H1 (cell line): ENCODE data around the gene SMARCC1. TPM values are rescaled to one million over a fixed set of nuclear protein-coding genes. Genes with fewer than 3 reads are reported as not detected.

Experiments
- CTCF ChIA-PET: fragments of 300-600 bp; sonication (Branson Sonifier 250); formaldehyde crosslinking; loops from one replicate; lab custom pipeline; 2021; ENCODE audit not compliant: partially characterized antibody; lab: Charles Lee
- POLR2A ChIA-PET: fragments of 300-600 bp; sonication (Branson Sonifier 250); formaldehyde crosslinking; loops from one replicate; lab custom pipeline; 2021; ENCODE audit warnings: inconsistent platforms; ENCODE audit not compliant: partially characterized antibody; lab: Charles Lee
- DNase-seq, 2 experiments: peaks; one replicate each; pipeline versions ENCODE4 v3.0.0 to v3.0.0-alpha.2; 2010 to 2022; ENCODE audit warnings: low spot score in 2 of 2, low read depth in 1 of 2, mixed read lengths in 1 of 2
- FAIRE-seq: peaks from 2 replicates; lab custom pipeline; 2011; peaks lifted over from hg19 to GRCh38; lab: Jason Lieb, UNC
- H2AFZ ChIP-seq: 2 replicates; pipeline ENCODE4 v1.8.1; 2012; ENCODE audit warnings: low read length, inconsistent platforms
- H2AK5ac ChIP-seq: 2 replicates; pipeline ENCODE4 v1.6.1; 2013; ENCODE audit warnings: low read depth, low read length
- H2BK120ac ChIP-seq: replicated peaks from 2 replicates; pipeline ENCODE3; 2013; ENCODE audit warnings: low read depth, low read length, inconsistent platforms
- H2BK12ac ChIP-seq: 2 replicates; pipeline ENCODE4 v1.6.1; 2013; ENCODE audit warnings: low read depth, low read length
- H2BK15ac ChIP-seq: 2 replicates; pipeline ENCODE4 v1.6.1; 2013; ENCODE audit warnings: low read length
- H2BK20ac ChIP-seq: 2 replicates; pipeline ENCODE4 v1.6.1; 2013; ENCODE audit warnings: low read length
- H2BK5ac ChIP-seq: 2 replicates; pipeline ENCODE4 v1.6.1; 2013; ENCODE audit warnings: low read depth, low read length
- H3K14ac ChIP-seq: 2 replicates; pipeline ENCODE4 v1.6.1; 2013; ENCODE audit warnings: inconsistent platforms; ENCODE audit not compliant: insufficient read length
- H3K18ac ChIP-seq: 2 replicates; pipeline ENCODE4 v1.6.1; 2013; ENCODE audit warnings: low read length; ENCODE audit errors: extremely low read depth
- H3K23ac ChIP-seq: 2 replicates; pipeline ENCODE4 v1.6.1; 2013; ENCODE audit warnings: inconsistent platforms; ENCODE audit not compliant: insufficient read length
- H3K23me2 ChIP-seq: 2 replicates; pipeline ENCODE4 v1.6.1; 2013; ENCODE audit warnings: low read depth, low read length
- H3K27ac ChIP-seq: 2 replicates; pipeline ENCODE4 v1.6.1; 2011; ENCODE audit warnings: low read depth, low read length, inconsistent platforms
- H3K27me3 ChIP-seq, 4 experiments: replicated peaks in 1 of 4; 1 replicate in 1 of 4; 2 replicates in 3 of 4; pipeline versions ENCODE4 v1.6.1 to v1.8.1; 2011 to 2013; ENCODE audit warnings: low read length in 3 of 4, mild to moderate bottlenecking in 3 of 4, inconsistent platforms in 2 of 4, mixed read lengths in 2 of 4, moderate library complexity in 1 of 4; ENCODE audit not compliant: control insufficient read depth in 3 of 4, insufficient read depth in 3 of 4; ENCODE audit errors: extremely low read depth in 1 of 4
- H3K36me3 ChIP-seq, 4 experiments: 2 replicates each; pipeline versions ENCODE4 v1.6.1 to v1.8.1; 2011 to 2013; ENCODE audit warnings: mild to moderate bottlenecking in 4 of 4, low read length in 3 of 4, moderate library complexity in 2 of 4, control low read depth in 1 of 4, inconsistent platforms in 1 of 4; ENCODE audit not compliant: insufficient read depth in 4 of 4, control insufficient read depth in 2 of 4
- H3K4ac ChIP-seq: replicated peaks from 2 replicates; pipeline ENCODE3; 2013; ENCODE audit warnings: low read length, low read depth, mixed read lengths, inconsistent platforms; ENCODE audit not compliant: insufficient read length
- H3K4me1 ChIP-seq, 4 experiments: replicated peaks in 1 of 4; 1 replicate in 1 of 4; 2 replicates in 3 of 4; pipeline versions ENCODE4 v1.6.1 to v1.8.1; 2011 to 2013; ENCODE audit warnings: low read length in 3 of 4, inconsistent platforms in 2 of 4, mixed read lengths in 1 of 4; ENCODE audit not compliant: insufficient read depth in 4 of 4, control insufficient read depth in 3 of 4
- H3K4me2 ChIP-seq, 2 experiments: 2 replicates each; pipeline versions ENCODE4 v1.6.1 to v1.8.1; 2011 to 2013; ENCODE audit warnings: low read depth in 2 of 2, low read length in 2 of 2, control low read depth in 1 of 2, inconsistent platforms in 1 of 2, mild to moderate bottlenecking in 1 of 2; ENCODE audit not compliant: insufficient read depth in 1 of 2
- H3K4me3 ChIP-seq, 4 experiments: fragments of 200-600, 300-600 bp in 1 of 4; sonication (generic), shearing (Covaris generic), sonication (Bioruptor Twin) in 1 of 4; 2 replicates each; pipeline versions ENCODE4 v1.5.1 to v1.8.1; 2011 to 2016; ENCODE audit warnings: low read length in 4 of 4, low read depth in 3 of 4, control low read depth in 2 of 4, inconsistent platforms in 2 of 4, mild to moderate bottlenecking in 2 of 4, mixed read lengths in 1 of 4, moderate library complexity in 1 of 4; ENCODE audit not compliant: insufficient read depth in 2 of 4; ENCODE audit errors: extremely low read depth in 1 of 4
- H3K56ac ChIP-seq: replicated peaks from 2 replicates; pipeline ENCODE3; 2013; ENCODE audit warnings: low read depth, mild to moderate bottlenecking, mixed read lengths, low read length, inconsistent platforms; ENCODE audit not compliant: insufficient read length
- H3K79me1 ChIP-seq: 2 replicates; pipeline ENCODE4 v1.6.1; 2013; ENCODE audit warnings: low read depth, low read length, control low read depth
- H3K79me2 ChIP-seq, 2 experiments: 2 replicates each; pipeline versions ENCODE4 v1.6.1 to v1.8.1; 2012 to 2013; ENCODE audit warnings: low read length in 2 of 2, mild to moderate bottlenecking in 2 of 2, inconsistent platforms in 1 of 2; ENCODE audit not compliant: insufficient read depth in 2 of 2, control insufficient read depth in 1 of 2
- H3K9ac ChIP-seq, 4 experiments: replicated peaks in 1 of 4; 1 replicate in 1 of 4; 2 replicates in 3 of 4; pipeline versions ENCODE4 v1.6.1 to v1.8.1; 2011 to 2013; ENCODE audit warnings: low read depth in 3 of 4, low read length in 3 of 4, control low read depth in 2 of 4, mild to moderate bottlenecking in 2 of 4, moderate library complexity in 2 of 4, inconsistent platforms in 1 of 4; ENCODE audit errors: extremely low read depth in 1 of 4
- H3K9me3 ChIP-seq, 2 experiments: 2 replicates each; pipeline versions ENCODE4 v1.6.1 to v1.8.1; 2012 to 2013; ENCODE audit warnings: mild to moderate bottlenecking in 2 of 2, moderate library complexity in 2 of 2, control low read depth in 1 of 2, inconsistent platforms in 1 of 2, low read depth in 1 of 2, low read length in 1 of 2, mixed read lengths in 1 of 2; ENCODE audit not compliant: insufficient read depth in 2 of 2
- H4K20me1 ChIP-seq, 2 experiments: replicated peaks in 1 of 2; 2 replicates each; pipeline versions ENCODE3 to v1.8.1; 2011 to 2013; ENCODE audit warnings: inconsistent platforms in 2 of 2, low read length in 2 of 2, mild to moderate bottlenecking in 1 of 2; ENCODE audit not compliant: insufficient read depth in 2 of 2, control insufficient read depth in 1 of 2
- H4K5ac ChIP-seq: 2 replicates; pipeline ENCODE4 v1.6.1; 2013; ENCODE audit warnings: low read length, low read depth, mixed read lengths, inconsistent platforms; ENCODE audit not compliant: insufficient read length
- H4K8ac ChIP-seq: 2 replicates; pipeline ENCODE4 v1.8.0; 2013; ENCODE audit warnings: mild to moderate bottlenecking, moderate library complexity, low read length, inconsistent platforms; ENCODE audit not compliant: insufficient read depth; ENCODE audit errors: extremely low read depth
- H4K91ac ChIP-seq: replicated peaks from 2 replicates; pipeline ENCODE3; 2013; ENCODE audit warnings: low read length, mixed read lengths, inconsistent platforms; ENCODE audit not compliant: insufficient read length
- ASH2L ChIP-seq: fragments of 200-600, 300-600 bp; sonication (generic); IDR thresholded peaks from one replicate; pipeline ENCODE4 v1.7.1; 2017; ENCODE audit warnings: low read length
- BACH1 ChIP-seq: IDR thresholded peaks from 2 replicates; pipeline ENCODE4 v1.6.1; 2012; ENCODE audit warnings: low read length, improper control_type of control experiment
- CBX8 ChIP-seq: fragments of 300-800, 300-1000 bp; sonication (generic); IDR thresholded peaks from 2 replicates; pipeline ENCODE4 v1.7.1; 2016; ENCODE audit warnings: low read depth, low read length, borderline replicate concordance
- KDM1A ChIP-seq: fragments of 200-600, 300-600 bp; sonication (generic); IDR thresholded peaks from 2 replicates; pipeline ENCODE4 v1.7.1; 2016; ENCODE audit warnings: mild to moderate bottlenecking, low read length, borderline replicate concordance
- SAP30 ChIP-seq: fragments of 300-600 bp; sonication (generic); IDR thresholded peaks from 2 replicates; pipeline ENCODE4 v1.7.1; 2012; ENCODE audit warnings: low read length, moderate library complexity, mild to moderate bottlenecking, inconsistent platforms; ENCODE audit not compliant: insufficient read depth, insufficient replicate concordance
- SIRT6 ChIP-seq: IDR thresholded peaks from one replicate; pipeline ENCODE4 v1.7.1; 2012; ENCODE audit warnings: low read length, inconsistent platforms
- TEAD4 ChIP-seq: IDR thresholded peaks from 2 replicates; pipeline ENCODE4 v1.6.1; 2012; ENCODE audit warnings: low read depth, low read length, inconsistent platforms, mixed read lengths
- WGBS, 2 experiments: shearing (Covaris generic) in 1 of 2; methylation state at CpG; one replicate each; pipeline versions ENCODE4 v1.1.6 to v1.1.7; 2013 to 2015; ENCODE audit warnings: low lambda C conversion rate in 2 of 2, mixed read lengths in 2 of 2, inconsistent platforms in 1 of 2, low coverage in 1 of 2, missing lambda C conversion rate in 1 of 2; ENCODE audit not compliant: insufficient replicate concordance in 2 of 2, insufficient coverage in 1 of 2, insufficient read length in 1 of 2; ENCODE audit errors: extremely low coverage in 1 of 2, missing lambda C conversion rate in 1 of 2; 5-methylcytosine and 5-hydroxymethylcytosine counted together
- polyA plus RNA-seq, 7 experiments: library from polyadenylated mRNA; depleted of rRNA in 3 of 7; stranded (reverse) in 5 of 7; unstranded in 2 of 7; fragments of >200 nt in 5 of 7; fragments of 200-250 nt in 2 of 7; gene quantifications; 1 replicate in 5 of 7; 2 replicates in 1 of 7; 4 replicates in 1 of 7; pipeline versions ENCODE4 v1.2.1 to v1.2.3, GENCODE V29; 2011 to 2013; ENCODE audit warnings: missing spikeins in 2 of 7, mixed read lengths in 2 of 7
- total RNA-seq: library from RNA; stranded (reverse); fragmentation: NEBNext Ultra II Directional; extraction: Animal tissue kit (Norgen Biotek cat#: 25700); gene quantifications from 2 replicates; pipeline ENCODE4 v1.2.1, GENCODE V29; 2021

Gene SMARCC1
- total and polyA plus RNA-seq, 2 of the 8 experiments (the other 6 are each of a cell fraction or from before 2014, with no cell fraction given): 64.1 to 335 TPM

DNA sequence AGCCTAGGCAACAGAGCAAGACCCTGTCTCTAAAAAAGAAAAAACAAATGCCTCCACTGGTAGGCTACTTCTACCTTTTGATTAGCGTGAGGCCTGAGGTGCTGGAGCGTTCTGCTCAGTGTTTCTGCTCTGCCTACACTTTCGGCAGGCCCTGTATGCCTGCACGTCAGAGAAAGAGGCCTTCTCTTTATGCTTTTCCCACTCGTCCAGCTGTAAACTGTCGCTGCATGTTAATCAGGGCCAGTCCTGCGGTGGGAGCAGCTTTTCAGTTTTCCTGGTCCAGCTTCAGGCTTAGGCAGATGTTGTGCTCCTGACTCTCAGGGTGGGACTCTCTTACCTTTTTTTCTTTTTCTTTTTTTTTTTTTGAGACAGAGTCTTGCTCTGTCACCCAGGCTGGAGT is 228.3 kb downstream of the SMARCC1 start:
- Histone ChIP-seq H3K4ac (no peak overlapping the region), H2AK5ac (no peak overlapping the region), H2BK120ac (no peak overlapping the region), H2BK15ac (no peak overlapping the region), H3K4me2 (no peak overlapping the region), H3K4me3 (no peak overlapping the region), H3K14ac (no peak overlapping the region), H3K23ac (no peak overlapping the region), H3K18ac (no peak overlapping the region), H3K79me1 (no peaks in the 10 kb centered on the region), H2BK12ac (no peak overlapping the region), H3K27ac (no peak overlapping the region), H3K36me3 (no peaks in the 10 kb centered on the region), H4K91ac (no peak overlapping the region), H3K27me3 (no peaks in the 10 kb centered on the region), H3K23me2 (no peaks in the 10 kb centered on the region), H4K8ac (no peak overlapping the region), H3K56ac (no peak overlapping the region), H2BK5ac (no peak overlapping the region), H2BK20ac (no peak overlapping the region), H3K4me1 (peaks cover 0 to 3% (median 1%) of the 10 kb centered on the region in 4 experiments; a peak in 2 of 7 replicates), H3K9ac (no peak overlapping the region), H4K20me1 (no peaks in the 10 kb centered on the region), H3K79me2 (no peaks in the 10 kb centered on the region), H3K9me3 (no peaks in the 10 kb centered on the region), H4K5ac (no peak overlapping the region), H2AFZ (no peak overlapping the region)
- FAIRE-seq (no peak), DNase-seq (no peak)
- ChIA-PET CTCF (interaction anchor here (0.7 to 3.9 kb wide), 5 partner anchors 14 to 31 kb away, joined by 3 to 31 read pairs (median 3); no protein-coding TSS in a partner anchor), POLR2A (interaction anchor here (0.9 kb wide), 1 partner anchor 31 kb away, joined by 3 read pairs; no protein-coding TSS in a partner anchor)
- no peak for TF ChIP-seq SIRT6
- TF ChIP-seq KDM1A: no peak
- no peak for TF ChIP-seq TEAD4
- TF ChIP-seq ASH2L: no peak
- TF ChIP-seq SAP30: no peak
- TF ChIP-seq BACH1: no peak
- no peak for TF ChIP-seq CBX8
- WGBS, 2 experiments: 89% methylated on average over 7 of the region's 7 CpGs; no CpG with 5 or more reads in 1 of the 2 experiments
